MM.1S (cell line): ENCODE results near the gene GPC5.

Source experiments
- EZH2 ChIP-seq: fragments of 300-600 bp; sonication (generic); optimal IDR thresholded peaks from 2 replicates; pipeline ENCODE3; 2017; ENCODE audit warnings: low read depth, mild to moderate bottlenecking, antibody characterized with exemption, low read length, mixed read lengths
- EZH2phosphoT487 ChIP-seq: fragments of 300-600 bp; sonication (generic); IDR thresholded peaks from 2 replicates; pipeline ENCODE4 v1.6.1; 2018; ENCODE audit warnings: antibody characterized with exemption, low read length
- TF ChIP-seq, protein P1 (sequence below): fragments of 300-600 bp; sonication (generic); IDR thresholded peaks from 2 replicates; pipeline ENCODE4 v1.5.1; 2016; ENCODE audit warnings: antibody characterized with exemption, low read length, mixed read lengths

DNA sequence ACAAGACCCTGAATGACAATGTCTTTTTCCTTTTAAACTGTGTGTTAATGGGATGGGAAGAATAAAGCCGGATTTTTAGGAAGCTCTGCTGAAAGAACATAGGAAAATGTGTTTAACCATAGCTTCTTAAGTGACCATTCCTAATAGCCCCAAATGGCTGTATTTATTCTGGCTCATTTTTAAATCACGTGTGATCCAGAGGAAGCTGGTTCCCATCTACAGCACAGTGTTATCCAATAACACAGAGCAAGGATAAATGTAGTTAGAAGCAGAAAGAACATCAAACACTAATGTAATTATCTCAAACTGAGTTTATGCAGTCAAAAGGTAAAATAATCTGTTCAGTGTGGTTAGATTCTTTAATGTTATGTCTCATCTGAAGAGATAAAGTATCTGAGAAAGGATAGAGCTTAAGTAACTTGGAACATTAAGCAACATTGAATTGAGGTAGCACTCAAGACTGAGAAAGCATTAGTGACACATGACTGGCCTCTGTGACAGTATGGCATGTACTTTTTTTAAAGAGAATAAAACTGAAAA is 853.3 kb downstream of the GPC5 start:
- TF ChIP-seq EZH2phosphoT487 (no peak), EZH2 (no peak)
- TF ChIP-seq, protein P1, sequence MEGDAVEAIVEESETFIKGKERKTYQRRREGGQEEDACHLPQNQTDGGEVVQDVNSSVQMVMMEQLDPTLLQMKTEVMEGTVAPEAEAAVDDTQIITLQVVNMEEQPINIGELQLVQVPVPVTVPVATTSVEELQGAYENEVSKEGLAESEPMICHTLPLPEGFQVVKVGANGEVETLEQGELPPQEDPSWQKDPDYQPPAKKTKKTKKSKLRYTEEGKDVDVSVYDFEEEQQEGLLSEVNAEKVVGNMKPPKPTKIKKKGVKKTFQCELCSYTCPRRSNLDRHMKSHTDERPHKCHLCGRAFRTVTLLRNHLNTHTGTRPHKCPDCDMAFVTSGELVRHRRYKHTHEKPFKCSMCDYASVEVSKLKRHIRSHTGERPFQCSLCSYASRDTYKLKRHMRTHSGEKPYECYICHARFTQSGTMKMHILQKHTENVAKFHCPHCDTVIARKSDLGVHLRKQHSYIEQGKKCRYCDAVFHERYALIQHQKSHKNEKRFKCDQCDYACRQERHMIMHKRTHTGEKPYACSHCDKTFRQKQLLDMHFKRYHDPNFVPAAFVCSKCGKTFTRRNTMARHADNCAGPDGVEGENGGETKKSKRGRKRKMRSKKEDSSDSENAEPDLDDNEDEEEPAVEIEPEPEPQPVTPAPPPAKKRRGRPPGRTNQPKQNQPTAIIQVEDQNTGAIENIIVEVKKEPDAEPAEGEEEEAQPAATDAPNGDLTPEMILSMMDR, result no peak
